H1 (cell line): Measurements from ENCODE around the gene RDH12. TPM values are rescaled to one million over a fixed set of nuclear protein-coding genes. Genes with fewer than 3 reads are reported as not detected.

ENCODE experiments used
- CTCF ChIA-PET: fragments of 300-600 bp; sonication (Branson Sonifier 250); formaldehyde crosslinking; loops from one replicate; lab custom pipeline; 2021; ENCODE audit not compliant: partially characterized antibody; lab: Charles Lee
- POLR2A ChIA-PET: fragments of 300-600 bp; sonication (Branson Sonifier 250); formaldehyde crosslinking; loops from one replicate; lab custom pipeline; 2021; ENCODE audit warnings: inconsistent platforms; ENCODE audit not compliant: partially characterized antibody; lab: Charles Lee
- DNase-seq, 2 experiments: peaks; one replicate each; pipeline versions ENCODE4 v3.0.0 to v3.0.0-alpha.2; 2010 to 2022; ENCODE audit warnings: low spot score in 2 of 2, low read depth in 1 of 2, mixed read lengths in 1 of 2
- FAIRE-seq: peaks from 2 replicates; lab custom pipeline; 2011; peaks lifted over from hg19 to GRCh38; lab: Jason Lieb, UNC
- H2AFZ ChIP-seq: 2 replicates; pipeline ENCODE4 v1.8.1; 2012; ENCODE audit warnings: low read length, inconsistent platforms
- H2AK5ac ChIP-seq: 2 replicates; pipeline ENCODE4 v1.6.1; 2013; ENCODE audit warnings: low read depth, low read length
- H2BK120ac ChIP-seq: replicated peaks from 2 replicates; pipeline ENCODE3; 2013; ENCODE audit warnings: low read depth, low read length, inconsistent platforms
- H2BK12ac ChIP-seq: 2 replicates; pipeline ENCODE4 v1.6.1; 2013; ENCODE audit warnings: low read depth, low read length
- H2BK15ac ChIP-seq: 2 replicates; pipeline ENCODE4 v1.6.1; 2013; ENCODE audit warnings: low read length
- H2BK20ac ChIP-seq: 2 replicates; pipeline ENCODE4 v1.6.1; 2013; ENCODE audit warnings: low read length
- H2BK5ac ChIP-seq: 2 replicates; pipeline ENCODE4 v1.6.1; 2013; ENCODE audit warnings: low read depth, low read length
- H3K14ac ChIP-seq: 2 replicates; pipeline ENCODE4 v1.6.1; 2013; ENCODE audit warnings: inconsistent platforms; ENCODE audit not compliant: insufficient read length
- H3K18ac ChIP-seq: 2 replicates; pipeline ENCODE4 v1.6.1; 2013; ENCODE audit warnings: low read length; ENCODE audit errors: extremely low read depth
- H3K23ac ChIP-seq: 2 replicates; pipeline ENCODE4 v1.6.1; 2013; ENCODE audit warnings: inconsistent platforms; ENCODE audit not compliant: insufficient read length
- H3K23me2 ChIP-seq: 2 replicates; pipeline ENCODE4 v1.6.1; 2013; ENCODE audit warnings: low read depth, low read length
- H3K27ac ChIP-seq: 2 replicates; pipeline ENCODE4 v1.6.1; 2011; ENCODE audit warnings: low read depth, low read length, inconsistent platforms
- H3K27me3 ChIP-seq, 4 experiments: replicated peaks in 1 of 4; 1 replicate in 1 of 4; 2 replicates in 3 of 4; pipeline versions ENCODE4 v1.6.1 to v1.8.1; 2011 to 2013; ENCODE audit warnings: low read length in 3 of 4, mild to moderate bottlenecking in 3 of 4, inconsistent platforms in 2 of 4, mixed read lengths in 2 of 4, moderate library complexity in 1 of 4; ENCODE audit not compliant: control insufficient read depth in 3 of 4, insufficient read depth in 3 of 4; ENCODE audit errors: extremely low read depth in 1 of 4
- H3K36me3 ChIP-seq, 4 experiments: 2 replicates each; pipeline versions ENCODE4 v1.6.1 to v1.8.1; 2011 to 2013; ENCODE audit warnings: mild to moderate bottlenecking in 4 of 4, low read length in 3 of 4, moderate library complexity in 2 of 4, control low read depth in 1 of 4, inconsistent platforms in 1 of 4; ENCODE audit not compliant: insufficient read depth in 4 of 4, control insufficient read depth in 2 of 4
- H3K4ac ChIP-seq: replicated peaks from 2 replicates; pipeline ENCODE3; 2013; ENCODE audit warnings: low read length, low read depth, mixed read lengths, inconsistent platforms; ENCODE audit not compliant: insufficient read length
- H3K4me1 ChIP-seq, 4 experiments: replicated peaks in 1 of 4; 1 replicate in 1 of 4; 2 replicates in 3 of 4; pipeline versions ENCODE4 v1.6.1 to v1.8.1; 2011 to 2013; ENCODE audit warnings: low read length in 3 of 4, inconsistent platforms in 2 of 4, mixed read lengths in 1 of 4; ENCODE audit not compliant: insufficient read depth in 4 of 4, control insufficient read depth in 3 of 4
- H3K4me2 ChIP-seq, 2 experiments: 2 replicates each; pipeline versions ENCODE4 v1.6.1 to v1.8.1; 2011 to 2013; ENCODE audit warnings: low read depth in 2 of 2, low read length in 2 of 2, control low read depth in 1 of 2, inconsistent platforms in 1 of 2, mild to moderate bottlenecking in 1 of 2; ENCODE audit not compliant: insufficient read depth in 1 of 2
- H3K4me3 ChIP-seq, 4 experiments: fragments of 200-600, 300-600 bp in 1 of 4; sonication (generic), shearing (Covaris generic), sonication (Bioruptor Twin) in 1 of 4; 2 replicates each; pipeline versions ENCODE4 v1.5.1 to v1.8.1; 2011 to 2016; ENCODE audit warnings: low read length in 4 of 4, low read depth in 3 of 4, control low read depth in 2 of 4, inconsistent platforms in 2 of 4, mild to moderate bottlenecking in 2 of 4, mixed read lengths in 1 of 4, moderate library complexity in 1 of 4; ENCODE audit not compliant: insufficient read depth in 2 of 4; ENCODE audit errors: extremely low read depth in 1 of 4
- H3K56ac ChIP-seq: replicated peaks from 2 replicates; pipeline ENCODE3; 2013; ENCODE audit warnings: low read depth, mild to moderate bottlenecking, mixed read lengths, low read length, inconsistent platforms; ENCODE audit not compliant: insufficient read length
- H3K79me1 ChIP-seq: 2 replicates; pipeline ENCODE4 v1.6.1; 2013; ENCODE audit warnings: low read depth, low read length, control low read depth
- H3K79me2 ChIP-seq, 2 experiments: 2 replicates each; pipeline versions ENCODE4 v1.6.1 to v1.8.1; 2012 to 2013; ENCODE audit warnings: low read length in 2 of 2, mild to moderate bottlenecking in 2 of 2, inconsistent platforms in 1 of 2; ENCODE audit not compliant: insufficient read depth in 2 of 2, control insufficient read depth in 1 of 2
- H3K9ac ChIP-seq, 4 experiments: replicated peaks in 1 of 4; 1 replicate in 1 of 4; 2 replicates in 3 of 4; pipeline versions ENCODE4 v1.6.1 to v1.8.1; 2011 to 2013; ENCODE audit warnings: low read depth in 3 of 4, low read length in 3 of 4, control low read depth in 2 of 4, mild to moderate bottlenecking in 2 of 4, moderate library complexity in 2 of 4, inconsistent platforms in 1 of 4; ENCODE audit errors: extremely low read depth in 1 of 4
- H3K9me3 ChIP-seq, 2 experiments: 2 replicates each; pipeline versions ENCODE4 v1.6.1 to v1.8.1; 2012 to 2013; ENCODE audit warnings: mild to moderate bottlenecking in 2 of 2, moderate library complexity in 2 of 2, control low read depth in 1 of 2, inconsistent platforms in 1 of 2, low read depth in 1 of 2, low read length in 1 of 2, mixed read lengths in 1 of 2; ENCODE audit not compliant: insufficient read depth in 2 of 2
- H4K20me1 ChIP-seq, 2 experiments: replicated peaks in 1 of 2; 2 replicates each; pipeline versions ENCODE3 to v1.8.1; 2011 to 2013; ENCODE audit warnings: inconsistent platforms in 2 of 2, low read length in 2 of 2, mild to moderate bottlenecking in 1 of 2; ENCODE audit not compliant: insufficient read depth in 2 of 2, control insufficient read depth in 1 of 2
- H4K5ac ChIP-seq: 2 replicates; pipeline ENCODE4 v1.6.1; 2013; ENCODE audit warnings: low read length, low read depth, mixed read lengths, inconsistent platforms; ENCODE audit not compliant: insufficient read length
- H4K8ac ChIP-seq: 2 replicates; pipeline ENCODE4 v1.8.0; 2013; ENCODE audit warnings: mild to moderate bottlenecking, moderate library complexity, low read length, inconsistent platforms; ENCODE audit not compliant: insufficient read depth; ENCODE audit errors: extremely low read depth
- H4K91ac ChIP-seq: replicated peaks from 2 replicates; pipeline ENCODE3; 2013; ENCODE audit warnings: low read length, mixed read lengths, inconsistent platforms; ENCODE audit not compliant: insufficient read length
- HDAC6 ChIP-seq: IDR thresholded peaks from one replicate; pipeline ENCODE4 v1.7.1; 2012; ENCODE audit warnings: low read depth, mild to moderate bottlenecking, inconsistent platforms, low read length, moderate library complexity
- JUN ChIP-seq: IDR thresholded peaks from 2 replicates; pipeline ENCODE4 v1.6.1; 2011; ENCODE audit warnings: low read depth, mild to moderate bottlenecking, improper control_type of control experiment, low read length
- SIN3A ChIP-seq, 2 experiments: IDR thresholded peaks in 1 of 2; conservative IDR thresholded peaks in 1 of 2; 2 replicates each; pipeline ENCODE4 v1.6.1; 2011 to 2012; ENCODE audit warnings: low read length in 2 of 2, improper control_type of control experiment in 1 of 2, low read depth in 1 of 2, mild to moderate bottlenecking in 1 of 2
- WGBS, 2 experiments: shearing (Covaris generic) in 1 of 2; methylation state at CpG; one replicate each; pipeline versions ENCODE4 v1.1.6 to v1.1.7; 2013 to 2015; ENCODE audit warnings: low lambda C conversion rate in 2 of 2, mixed read lengths in 2 of 2, inconsistent platforms in 1 of 2, low coverage in 1 of 2, missing lambda C conversion rate in 1 of 2; ENCODE audit not compliant: insufficient replicate concordance in 2 of 2, insufficient coverage in 1 of 2, insufficient read length in 1 of 2; ENCODE audit errors: extremely low coverage in 1 of 2, missing lambda C conversion rate in 1 of 2; 5-methylcytosine and 5-hydroxymethylcytosine counted together
- polyA plus RNA-seq, 7 experiments: library from polyadenylated mRNA; depleted of rRNA in 3 of 7; stranded (reverse) in 5 of 7; unstranded in 2 of 7; fragments of >200 nt in 5 of 7; fragments of 200-250 nt in 2 of 7; gene quantifications; 1 replicate in 5 of 7; 2 replicates in 1 of 7; 4 replicates in 1 of 7; pipeline versions ENCODE4 v1.2.1 to v1.2.3, GENCODE V29; 2011 to 2013; ENCODE audit warnings: missing spikeins in 2 of 7, mixed read lengths in 2 of 7
- total RNA-seq: library from RNA; stranded (reverse); fragmentation: NEBNext Ultra II Directional; extraction: Animal tissue kit (Norgen Biotek cat#: 25700); gene quantifications from 2 replicates; pipeline ENCODE4 v1.2.1, GENCODE V29; 2021

Gene RDH12
- total and polyA plus RNA-seq, 2 of the 8 experiments (the other 6 are each of a cell fraction or from before 2014, with no cell fraction given) = 1.2 to 1.5 TPM

GRCh38 chr14:67680121-67680602, 21.5 kb upstream of the RDH12 start:
- Histone ChIP-seq H3K4me3 (no peak overlapping the region), H2AFZ (no peak overlapping the region), H3K79me2 (peaks cover 0 to 32% of the 10 kb centered on the region in 2 experiments; a peak in 2 of 4 replicates), H3K79me1 (peaks cover 2% of the 10 kb centered on the region; the same call in 1 of the 2 replicates), H3K56ac (no peak overlapping the region), H3K4ac (no peak overlapping the region), H3K18ac (no peak overlapping the region), H3K27ac (no peak overlapping the region), H3K23me2 (no peaks in the 10 kb centered on the region; the same call in 1 of the 2 replicates), H2BK120ac (no peak overlapping the region), H3K4me2 (no peak overlapping the region), H3K27me3 (no peaks in the 10 kb centered on the region; a peak in 1 of 7 replicates), H2BK20ac (no peak overlapping the region), H4K5ac (no peak overlapping the region), H4K20me1 (peaks cover 8 to 10% of the 10 kb centered on the region in 2 experiments), H3K36me3 (peaks cover 15 to 72% (median 47%) of the 10 kb centered on the region in 4 experiments), H3K9me3 (no peaks in the 10 kb centered on the region), H2AK5ac (no peak overlapping the region), H2BK5ac (no peak overlapping the region), H4K8ac (no peak overlapping the region), H3K23ac (no peak overlapping the region), H2BK12ac (no peak overlapping the region), H4K91ac (no peak overlapping the region), H3K14ac (no peak overlapping the region), H3K4me1 (no peaks in the 10 kb centered on the region; a peak in 2 of 7 replicates), H3K9ac (no peak overlapping the region), H2BK15ac (no peak overlapping the region)
- no peak for TF ChIP-seq HDAC6
- no peak for TF ChIP-seq SIN3A (conservative IDR thresholded peaks at IDR 0.05 in 1 of 2, IDR thresholded peaks at IDR 0.05 in 1 of 2; ENCODE audit: low read depth in 1 of 2, low read length in 2 of 2)
- no peak for TF ChIP-seq JUN
- CTCF ChIA-PET = interaction anchor here (0.8 to 1.5 kb wide), 2 partner anchors 24 to 62 kb away, joined by 4 to 5 read pairs; no protein-coding TSS in a partner anchor
- POLR2A ChIA-PET = interaction anchor here (5.7 kb wide), 1 partner anchor 14 kb away, joined by 21 read pairs; the partner anchor contains the start of gene RDH11
- 89% methylated on average over 3 of the region's 3 CpGs; no CpG with 5 or more reads in 1 of the 2 experiments for WGBS, 2 experiments
- FAIRE-seq (no peak), DNase-seq (no peak)
